Endothelial cell of umbilical vein (primary cell): ENCODE measurements around the gene FANCC. TPM values are rescaled to one million over a fixed set of nuclear protein-coding genes. Genes with fewer than 3 reads are reported as not detected.

Source experiments
- BruUV-seq: library from RNA; stranded (reverse); fragments of 400-500 nt; replicated peaks from 2 replicates; lab custom pipeline; 2021; lab: Mats Ljungman, UMichigan
- CTCF ChIA-PET: fragments of 300-600, 350-600 bp; sonication (Branson Sonifier 250); formaldehyde crosslinking; loops from one replicate; lab custom pipeline; 2021; ENCODE audit warnings: antibody characterized with exemption, inconsistent platforms; lab: Charles Lee
- POLR2A ChIA-PET: fragments of 300-600, 350-600 bp; sonication (Branson Sonifier 250); formaldehyde crosslinking; loops from one replicate; lab custom pipeline; 2021; ENCODE audit warnings: antibody characterized with exemption, inconsistent platforms; lab: Charles Lee
- DNase-seq: peaks from one replicate; pipeline ENCODE4 v3.0.0-alpha.2; 2011; ENCODE audit warnings: low read depth, low spot score
- FAIRE-seq: peaks from 2 replicates; lab custom pipeline; 2011; peaks lifted over from hg19 to GRCh38; lab: Jason Lieb, UNC
- H2AFZ ChIP-seq: 2 replicates; pipeline ENCODE4 v1.6.0; 2012; ENCODE audit warnings: low read depth, low read length, control low read depth, inconsistent platforms
- H3K27ac ChIP-seq: 2 replicates; pipeline ENCODE4 v1.5.1; 2011; ENCODE audit warnings: low read depth, mild to moderate bottlenecking, control low read depth, low read length, moderate library complexity; ENCODE audit not compliant: insufficient read depth
- H3K27me3 ChIP-seq, 2 experiments: 2 replicates each; pipeline versions ENCODE4 v1.6.0 to v1.6.1; 2011; ENCODE audit warnings: low read length in 2 of 2, mixed read lengths in 1 of 2; ENCODE audit not compliant: control insufficient read depth in 2 of 2, insufficient read depth in 2 of 2
- H3K36me3 ChIP-seq, 2 experiments: 2 replicates in 1 of 2; 3 replicates in 1 of 2; pipeline ENCODE4 v1.5.1; 2011; ENCODE audit warnings: low read length in 2 of 2, mild to moderate bottlenecking in 1 of 2, moderate library complexity in 1 of 2; ENCODE audit not compliant: control insufficient read depth in 2 of 2, insufficient read depth in 2 of 2; ENCODE audit errors: extremely low read depth in 1 of 2
- H3K4me1 ChIP-seq: 3 replicates; pipeline ENCODE4 v1.5.1; 2011; ENCODE audit warnings: mild to moderate bottlenecking, low read length; ENCODE audit not compliant: control insufficient read depth, insufficient read depth; ENCODE audit errors: extremely low read depth
- H3K4me2 ChIP-seq: 2 replicates; pipeline ENCODE4 v1.6.1; 2011; ENCODE audit warnings: low read length, control low read depth, mixed read lengths; ENCODE audit not compliant: insufficient read depth
- H3K4me3 ChIP-seq, 3 experiments: fragments of 200-600 bp in 1 of 3; sonication (generic), shearing (Covaris generic) in 1 of 3; replicated peaks in 1 of 3; 2 replicates each; pipeline ENCODE4 v1.5.1; 2011 to 2016; ENCODE audit warnings: control low read depth in 3 of 3, low read length in 3 of 3, mild to moderate bottlenecking in 2 of 3, inconsistent platforms in 1 of 3, low read depth in 1 of 3, moderate library complexity in 1 of 3; ENCODE audit not compliant: insufficient read depth in 1 of 3
- H3K79me2 ChIP-seq: 2 replicates; pipeline ENCODE4 v1.6.0; 2012; ENCODE audit warnings: low read length, inconsistent platforms; ENCODE audit not compliant: control insufficient read depth, insufficient read depth
- H3K9ac ChIP-seq: replicated peaks from 2 replicates; pipeline ENCODE3; 2011; ENCODE audit warnings: low read length, control low read depth; ENCODE audit not compliant: insufficient read depth; ENCODE audit errors: extremely low read depth
- H3K9me1 ChIP-seq: replicated peaks from 3 replicates; pipeline ENCODE4 v1.6.0; 2011; ENCODE audit warnings: mild to moderate bottlenecking, low read length; ENCODE audit not compliant: control insufficient read depth, insufficient read depth; ENCODE audit errors: extremely low read depth
- H3K9me3 ChIP-seq: replicated peaks from 2 replicates; pipeline ENCODE4 v1.5.1; 2012; ENCODE audit warnings: low read length, inconsistent platforms; ENCODE audit not compliant: control insufficient read depth, insufficient read depth
- H4K20me1 ChIP-seq: replicated peaks from 2 replicates; pipeline ENCODE3; 2011; ENCODE audit warnings: mild to moderate bottlenecking, low read length; ENCODE audit not compliant: control insufficient read depth, insufficient read depth; ENCODE audit errors: extremely low read depth
- CTCF ChIP-seq, 2 donors: IDR thresholded peaks; 1 replicate in 1 of 2; 2 replicates in 1 of 2; pipeline ENCODE4 v1.5.1; 2011; ENCODE audit warnings: low read length in 2 of 2, mild to moderate bottlenecking in 2 of 2, moderate library complexity in 2 of 2, control low read depth in 1 of 2, inconsistent platforms in 1 of 2, low read depth in 1 of 2; ENCODE audit not compliant: insufficient read depth in 1 of 2; ENCODE audit errors: extremely low read depth in 1 of 2
- EZH2 ChIP-seq: IDR thresholded peaks from 2 replicates; pipeline ENCODE4 v1.6.1; 2012; ENCODE audit warnings: borderline replicate concordance, low read depth, mild to moderate bottlenecking, moderate library complexity, low read length, inconsistent platforms; ENCODE audit not compliant: severe bottlenecking
- FOS ChIP-seq: IDR thresholded peaks from 2 replicates; pipeline ENCODE4 v1.6.1; 2011; ENCODE audit warnings: mild to moderate bottlenecking, low read length, moderate library complexity, borderline replicate concordance; ENCODE audit not compliant: insufficient read depth
- GATA2 ChIP-seq: IDR thresholded peaks from 2 replicates; pipeline ENCODE4 v1.7.0; 2011; ENCODE audit warnings: low read depth, mild to moderate bottlenecking, moderate library complexity, mixed read lengths, low read length; ENCODE audit not compliant: insufficient read length, insufficient read depth
- JUN ChIP-seq: IDR thresholded peaks from 2 replicates; pipeline ENCODE4 v1.6.1; 2011; ENCODE audit warnings: borderline replicate concordance, low read depth; ENCODE audit not compliant: insufficient read length, insufficient read depth
- MYC ChIP-seq: IDR thresholded peaks from one replicate; pipeline ENCODE4 v1.6.1; 2011; ENCODE audit warnings: mild to moderate bottlenecking, low read depth, low read length
- POLR2A ChIP-seq: IDR thresholded peaks from 2 replicates; pipeline ENCODE4 v1.6.1; 2012; ENCODE audit warnings: low read depth, mild to moderate bottlenecking, control low read depth, low read length
- POLR2AphosphoS5 ChIP-seq: IDR thresholded peaks from 2 replicates; pipeline ENCODE4 v1.6.1; 2012; ENCODE audit warnings: low read depth, mild to moderate bottlenecking, control low read depth, low read length, moderate library complexity; ENCODE audit not compliant: insufficient read depth
- dilution Hi-C: fragments of 300-500 bp; cut with MboI; formaldehyde crosslinking; loops from one replicate; pipeline ENCODE4 v1.15.0; 2019; ENCODE audit warnings: low sequenced_read_pairs; ENCODE audit not compliant: extremely low pct_ligation_motif_present
- intact Hi-C: fragments of 100-400 bp; cut with micrococcal nuclease; formaldehyde crosslinking; loops from one replicate; pipeline ENCODE4 v1.10.0; 2022
- polyA plus RNA-seq, 4 experiments: library from polyadenylated mRNA; depleted of rRNA in 3 of 4; stranded (reverse) in 3 of 4; unstranded in 1 of 4; fragments of >200 nt; gene quantifications; 2 replicates each; pipeline versions ENCODE4 v1.2.1 to v1.2.3, GENCODE V29; 2011 to 2012; ENCODE audit warnings: missing spikeins in 1 of 4
- total RNA-seq: library from RNA; stranded (reverse); gene quantifications from 2 replicates; pipeline ENCODE4 v1.2.3, GENCODE V29; 2021
- TF ChIP-seq, protein P1 (sequence below): IDR thresholded peaks from 2 replicates; pipeline ENCODE4 v1.6.1; 2011; ENCODE audit not compliant: insufficient read depth, insufficient read length

The FANCC gene
- total and polyA plus RNA-seq, 2 donors (not counting 3 experiments of a cell fraction or from before 2014, with no cell fraction given): 5.7 to 13.1 TPM

DNA sequence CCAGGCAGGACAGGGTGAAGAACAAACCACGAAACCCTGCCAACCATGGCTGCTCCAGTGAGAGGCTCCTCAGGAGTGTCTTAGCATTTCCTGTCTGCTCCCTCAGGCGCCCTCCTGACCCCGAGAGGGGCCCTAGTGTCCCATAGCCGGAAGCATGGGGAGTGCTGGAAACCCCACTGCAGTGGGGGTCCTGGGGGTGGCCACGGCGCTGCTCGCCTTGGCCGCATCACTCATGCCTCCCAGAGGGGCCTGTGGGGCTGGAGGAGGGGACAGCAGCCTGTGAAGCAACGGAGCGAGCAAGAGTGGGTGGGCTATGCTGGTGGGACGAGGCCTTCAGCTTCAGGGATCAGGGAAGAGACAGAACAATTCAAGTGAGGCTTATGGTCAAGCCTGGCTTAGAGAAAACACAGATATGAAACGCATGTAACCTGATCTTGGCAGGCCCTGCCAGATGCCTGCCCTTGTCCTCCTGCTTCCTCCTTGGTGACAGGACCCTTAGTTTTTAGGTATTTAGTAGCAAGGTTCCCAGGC, 219.1 kb downstream of the FANCC start:
- intact Hi-C loops: no loop called here

More for the DNA sequence above, 219.1 kb downstream of the FANCC start:
- H3K27me3 ChIP-seq: no peaks in the 10 kb centered on the region
- no peak overlapping the region for H3K4me3 ChIP-seq
- H3K4me2 ChIP-seq: no peak overlapping the region
- FAIRE-seq (no peak), DNase-seq (no peak)
- no peaks in the 10 kb centered on the region for H3K9me3 ChIP-seq
- peaks cover 2 to 3% of the 10 kb centered on the region in 2 experiments for H3K36me3 ChIP-seq
- H3K9ac ChIP-seq: no peak overlapping the region
- no peaks in the 10 kb centered on the region for H3K79me2 ChIP-seq
- POLR2A ChIA-PET: no interaction called here
- CTCF ChIA-PET: interaction anchor here (1.4 kb wide), 1 partner anchor 33 kb away, joined by 4 read pairs; no protein-coding TSS in a partner anchor
- BruUV-seq: no TSS peak
- TF ChIP-seq POLR2A (no peak), EZH2 (no peak), MYC (no peak), GATA2 (no peak), POLR2AphosphoS5 (no peak), FOS (no peak), CTCF (IDR thresholded peaks at IDR 0.05; ENCODE audit: extremely low read depth in 1 of 2, insufficient read depth in 1 of 2, low read depth in 1 of 2, low read length in 2 of 2) (no peak), JUN (no peak)
- TF ChIP-seq, protein P1, sequence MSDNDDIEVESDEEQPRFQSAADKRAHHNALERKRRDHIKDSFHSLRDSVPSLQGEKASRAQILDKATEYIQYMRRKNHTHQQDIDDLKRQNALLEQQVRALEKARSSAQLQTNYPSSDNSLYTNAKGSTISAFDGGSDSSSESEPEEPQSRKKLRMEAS: no peak
- no peak overlapping the region for H3K27ac ChIP-seq
- H4K20me1 ChIP-seq: no peaks in the 10 kb centered on the region
- H2AFZ ChIP-seq: no peak overlapping the region
- H3K4me1 ChIP-seq: peaks cover 6% of the 10 kb centered on the region
- dilution Hi-C loops: no loop called here
- no peaks in the 10 kb centered on the region for H3K9me1 ChIP-seq
